GM12801 (cell line): ENCODE measurements around the gene CAMK2B.

Source experiments
- TF ChIP-seq, protein P1 (sequence below): IDR thresholded peaks from one replicate; pipeline ENCODE4 v1.5.1; 2011; ENCODE audit warnings: control low read depth; ENCODE audit not compliant: insufficient read length; ENCODE audit errors: extremely low read depth

Gene CAMK2B

GRCh38 chr7:44218418-44219201, 106.8 kb downstream of the CAMK2B start:
- TF ChIP-seq, protein P1, sequence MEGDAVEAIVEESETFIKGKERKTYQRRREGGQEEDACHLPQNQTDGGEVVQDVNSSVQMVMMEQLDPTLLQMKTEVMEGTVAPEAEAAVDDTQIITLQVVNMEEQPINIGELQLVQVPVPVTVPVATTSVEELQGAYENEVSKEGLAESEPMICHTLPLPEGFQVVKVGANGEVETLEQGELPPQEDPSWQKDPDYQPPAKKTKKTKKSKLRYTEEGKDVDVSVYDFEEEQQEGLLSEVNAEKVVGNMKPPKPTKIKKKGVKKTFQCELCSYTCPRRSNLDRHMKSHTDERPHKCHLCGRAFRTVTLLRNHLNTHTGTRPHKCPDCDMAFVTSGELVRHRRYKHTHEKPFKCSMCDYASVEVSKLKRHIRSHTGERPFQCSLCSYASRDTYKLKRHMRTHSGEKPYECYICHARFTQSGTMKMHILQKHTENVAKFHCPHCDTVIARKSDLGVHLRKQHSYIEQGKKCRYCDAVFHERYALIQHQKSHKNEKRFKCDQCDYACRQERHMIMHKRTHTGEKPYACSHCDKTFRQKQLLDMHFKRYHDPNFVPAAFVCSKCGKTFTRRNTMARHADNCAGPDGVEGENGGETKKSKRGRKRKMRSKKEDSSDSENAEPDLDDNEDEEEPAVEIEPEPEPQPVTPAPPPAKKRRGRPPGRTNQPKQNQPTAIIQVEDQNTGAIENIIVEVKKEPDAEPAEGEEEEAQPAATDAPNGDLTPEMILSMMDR, result no peak

DNA sequence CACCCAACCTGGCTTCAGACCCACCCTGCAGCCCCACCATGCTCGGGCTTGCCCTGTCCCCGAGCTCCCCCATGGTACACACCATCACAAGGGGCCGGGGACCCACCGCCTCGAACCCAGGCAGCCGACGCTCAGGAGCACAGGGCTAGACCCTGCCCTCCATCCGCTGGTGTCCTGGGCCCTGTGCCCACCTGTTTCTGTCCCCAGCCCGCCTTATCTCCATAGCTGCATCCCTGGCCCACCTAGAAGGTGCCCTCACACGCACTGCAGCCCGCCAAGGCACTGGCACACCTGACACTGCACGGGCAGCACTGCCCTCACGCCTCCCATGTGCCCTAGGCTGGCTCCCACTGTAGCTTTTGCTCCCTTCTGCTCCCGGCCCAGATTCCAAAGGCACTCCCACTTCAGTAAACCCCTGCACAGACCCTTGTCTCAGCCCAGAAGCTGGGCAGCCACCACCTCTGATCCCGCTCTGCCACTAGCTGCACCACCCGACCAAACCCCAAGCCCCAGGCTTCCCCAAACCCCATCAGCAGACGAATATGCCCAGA, 107.5 kb downstream of the CAMK2B start:
- TF ChIP-seq, protein P1, result no peak

GRCh38 chr7:44217223-44217714, 108.1 kb downstream of the CAMK2B start:
- TF ChIP-seq, protein P1, result no peak

DNA sequence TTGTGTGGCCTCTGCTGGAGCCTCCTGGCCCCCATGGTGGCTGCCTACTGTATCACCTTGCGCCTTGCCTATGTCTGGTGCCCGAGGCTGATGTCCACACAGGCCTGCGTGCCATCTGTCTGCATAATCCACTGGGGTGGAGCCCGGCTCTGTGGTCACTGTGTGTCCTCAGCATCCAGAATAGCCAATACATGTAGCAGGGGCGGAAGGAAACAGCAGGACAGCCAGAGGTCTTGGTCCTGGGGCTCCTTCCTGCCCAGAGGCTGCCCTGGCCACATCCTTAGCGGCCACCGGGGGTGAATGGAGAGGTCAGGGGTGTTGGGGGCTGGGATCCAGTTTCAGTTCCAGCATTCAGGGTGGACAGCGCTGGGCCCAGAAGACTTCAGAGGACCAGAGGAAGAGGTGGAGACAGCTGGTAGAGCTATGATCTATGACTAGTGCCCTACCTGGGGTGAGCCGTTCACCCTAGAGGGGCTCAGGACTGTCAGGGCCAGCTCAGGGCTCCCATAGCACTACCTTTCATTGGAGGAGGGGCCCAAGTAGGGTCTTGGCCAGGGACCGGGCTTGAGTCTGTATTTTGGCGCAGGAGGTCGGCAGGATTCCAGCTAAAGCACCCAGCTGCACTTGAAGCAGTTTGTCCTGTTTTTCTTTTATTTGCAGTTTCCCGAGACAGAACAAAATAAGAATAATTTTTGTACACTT, 108.7 kb downstream of the CAMK2B start:
- TF ChIP-seq, protein P1, result no peak

- TF ChIP-seq, protein P1, result no peak
These were observed 109.4 kb downstream of the CAMK2B start for GRCh38 chr7:44216019-44216418.

DNA sequence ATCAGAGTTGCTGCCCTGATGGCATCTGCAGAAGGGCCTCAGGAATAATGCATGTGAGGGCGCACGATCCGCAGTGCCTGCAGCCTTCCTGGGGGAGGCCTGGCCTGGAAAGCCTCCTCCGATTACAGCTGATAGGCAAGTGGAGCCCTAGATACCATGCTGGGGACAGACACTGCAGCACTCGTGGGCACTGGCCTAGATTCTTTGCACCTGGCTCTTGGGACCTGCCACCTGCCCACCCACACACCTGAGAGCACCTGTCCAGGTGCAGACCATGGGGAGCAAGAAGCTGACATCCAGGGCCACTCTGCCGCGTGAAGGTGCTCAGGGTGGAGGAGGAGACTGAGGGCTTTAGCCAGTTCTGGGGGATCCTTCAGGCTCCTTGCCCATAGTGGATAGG, 109.9 kb downstream of the CAMK2B start:
- TF ChIP-seq, protein P1, result no peak

DNA sequence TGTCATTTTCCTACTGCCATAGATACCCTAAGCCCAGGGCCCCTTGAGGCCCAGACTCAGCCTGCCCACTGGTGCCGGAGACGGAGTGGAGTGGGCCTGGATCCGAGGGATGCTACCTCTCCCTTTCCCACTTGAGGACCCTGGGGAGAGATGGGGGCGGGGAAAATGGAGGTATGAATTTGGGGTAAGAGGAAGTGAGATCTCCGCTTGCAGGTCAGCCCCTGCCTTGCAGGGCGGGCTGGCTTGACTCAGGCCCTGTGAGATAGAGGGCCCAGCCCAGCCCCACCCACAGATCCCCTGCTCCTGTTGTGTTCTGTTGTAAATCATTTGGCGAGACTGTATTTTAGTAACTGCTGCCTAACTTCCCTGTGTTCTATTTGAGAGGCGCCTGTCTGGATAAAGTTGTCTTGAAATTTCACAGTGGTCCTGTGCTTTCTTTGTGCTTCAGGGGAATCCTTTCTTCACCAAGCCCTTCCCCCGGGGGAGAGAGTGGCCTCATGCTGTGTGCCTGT, 111.5 kb downstream of the CAMK2B start:
- TF ChIP-seq, protein P1, result no peak
